ENCODE results near the gene BUD13. TPM values are rescaled to one million over a fixed set of nuclear protein-coding genes. Genes with fewer than 3 reads are reported as not detected.
A peak's percentile ranks its signal among the peaks of the same experiment; 100 is the strongest.

The BUD13 gene
- total RNA-seq, 4 donors from 2014 or later, result 10.8 to 17.1 (median 12.5) TPM

DNA sequence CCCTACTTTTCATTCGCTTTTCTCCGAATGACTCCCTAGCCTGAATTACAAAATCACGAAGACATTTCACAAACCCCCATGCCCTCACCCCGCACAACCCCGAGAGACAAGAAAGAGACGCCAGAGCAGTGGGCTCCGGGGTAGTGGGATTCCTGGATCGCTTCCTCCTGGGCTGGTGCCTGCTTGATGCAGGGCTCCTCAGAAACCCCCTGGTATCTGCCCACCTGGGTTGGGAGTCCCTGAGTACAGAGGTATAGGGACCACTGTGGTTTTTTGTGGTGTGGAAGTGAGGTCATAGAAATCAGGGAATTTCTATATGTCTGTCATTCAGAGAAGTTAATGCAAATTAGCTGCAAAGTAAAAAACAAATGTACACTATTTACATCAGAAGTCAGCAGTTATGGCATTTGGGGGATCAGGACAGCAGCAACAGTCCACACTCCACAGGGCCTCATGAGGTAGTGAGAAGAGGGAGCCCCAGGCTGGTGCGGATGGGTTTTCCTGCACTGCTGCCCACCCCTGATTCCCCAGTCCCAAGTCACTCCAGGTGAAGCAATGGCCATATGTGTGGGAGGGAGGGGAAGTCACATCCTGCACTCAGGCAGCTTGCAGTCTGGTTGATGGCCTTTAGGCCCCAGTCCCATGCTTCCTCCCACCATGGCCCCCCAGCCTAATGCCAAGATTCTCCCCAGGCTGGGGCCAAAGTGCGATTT is 39.6 kb downstream of the BUD13 start:
- H3K27ac ChIP-seq (replicated peaks in 1 of 4), result no peak overlapping the region
- no peak for TF ChIP-seq POLR2A (IDR thresholded peaks at IDR 0.05; ENCODE audit: low read depth)
- TF ChIP-seq, protein P1, sequence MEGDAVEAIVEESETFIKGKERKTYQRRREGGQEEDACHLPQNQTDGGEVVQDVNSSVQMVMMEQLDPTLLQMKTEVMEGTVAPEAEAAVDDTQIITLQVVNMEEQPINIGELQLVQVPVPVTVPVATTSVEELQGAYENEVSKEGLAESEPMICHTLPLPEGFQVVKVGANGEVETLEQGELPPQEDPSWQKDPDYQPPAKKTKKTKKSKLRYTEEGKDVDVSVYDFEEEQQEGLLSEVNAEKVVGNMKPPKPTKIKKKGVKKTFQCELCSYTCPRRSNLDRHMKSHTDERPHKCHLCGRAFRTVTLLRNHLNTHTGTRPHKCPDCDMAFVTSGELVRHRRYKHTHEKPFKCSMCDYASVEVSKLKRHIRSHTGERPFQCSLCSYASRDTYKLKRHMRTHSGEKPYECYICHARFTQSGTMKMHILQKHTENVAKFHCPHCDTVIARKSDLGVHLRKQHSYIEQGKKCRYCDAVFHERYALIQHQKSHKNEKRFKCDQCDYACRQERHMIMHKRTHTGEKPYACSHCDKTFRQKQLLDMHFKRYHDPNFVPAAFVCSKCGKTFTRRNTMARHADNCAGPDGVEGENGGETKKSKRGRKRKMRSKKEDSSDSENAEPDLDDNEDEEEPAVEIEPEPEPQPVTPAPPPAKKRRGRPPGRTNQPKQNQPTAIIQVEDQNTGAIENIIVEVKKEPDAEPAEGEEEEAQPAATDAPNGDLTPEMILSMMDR (IDR thresholded peaks at IDR 0.05), result no peak
- TF ChIP-seq EP300 (IDR thresholded peaks at IDR 0.05), result no peak
- no peak for TF ChIP-seq POLR2AphosphoS5 (IDR thresholded peaks at IDR 0.05)
- peaks cover 6 to 16% (median 8%) of the 10 kb centered on the region in 4 donors for H3K4me1 ChIP-seq
- no peak overlapping the region for H3K4me3 ChIP-seq
- no peaks in the 10 kb centered on the region for H3K36me3 ChIP-seq
- WGBS, result 72% methylated on average over 10 of the region's 10 CpGs
- H3K9me3 ChIP-seq, result no peaks in the 10 kb centered on the region
- peaks cover 0 to 29% (median 0%) of the 10 kb centered on the region in 4 donors for H3K27me3 ChIP-seq
- intact Hi-C loops (cut with DNase I), result no loop called here
- no peak for DNase-seq (ENCODE audit: extremely low spot score)

GRCh38 chr11:116732271-116733042 is 40.3 kb downstream of the BUD13 start:
- intact Hi-C loops (cut with DNase I), result no loop called here
- peaks cover 0 to 29% (median 0%) of the 10 kb centered on the region in 4 donors for H3K27me3 ChIP-seq
- TF ChIP-seq, protein P1 (IDR thresholded peaks at IDR 0.05), result peak; percentile 57 to 81 (median 66)
- no peak for TF ChIP-seq POLR2AphosphoS5 (IDR thresholded peaks at IDR 0.05)
- no peak for DNase-seq (ENCODE audit: extremely low spot score)
- 29% methylated on average over 24 of the region's 25 CpGs for WGBS
- no peaks in the 10 kb centered on the region for H3K36me3 ChIP-seq
- no peak overlapping the region for H3K4me3 ChIP-seq
- no peaks in the 10 kb centered on the region for H3K9me3 ChIP-seq
- peaks cover 6 to 16% (median 8%) of the 10 kb centered on the region in 4 donors for H3K4me1 ChIP-seq
- no peak overlapping the region for H3K27ac ChIP-seq (replicated peaks in 1 of 4)

DNA sequence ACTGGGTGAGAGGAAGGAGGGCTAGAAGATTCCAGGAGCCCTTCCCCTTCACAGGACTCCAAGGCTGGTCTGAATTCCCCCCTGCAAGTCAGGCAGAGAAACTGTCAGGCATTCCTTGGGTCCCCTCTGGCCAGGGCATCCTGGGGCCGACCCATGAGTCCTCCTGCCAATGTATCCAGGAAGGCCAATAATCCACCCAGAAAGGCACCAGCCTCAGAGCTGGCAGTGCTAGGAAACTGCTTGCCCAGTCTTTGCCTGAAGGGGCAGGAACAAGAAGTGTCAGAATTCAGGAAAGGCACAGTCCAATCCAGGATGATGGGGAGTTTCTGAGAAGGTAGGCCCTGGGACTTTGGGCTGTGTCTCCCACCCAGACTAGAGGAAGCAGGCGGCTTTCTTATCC is 41.0 kb downstream of the BUD13 start:
- DNase-seq (ENCODE audit: extremely low spot score), result no peak

DNA sequence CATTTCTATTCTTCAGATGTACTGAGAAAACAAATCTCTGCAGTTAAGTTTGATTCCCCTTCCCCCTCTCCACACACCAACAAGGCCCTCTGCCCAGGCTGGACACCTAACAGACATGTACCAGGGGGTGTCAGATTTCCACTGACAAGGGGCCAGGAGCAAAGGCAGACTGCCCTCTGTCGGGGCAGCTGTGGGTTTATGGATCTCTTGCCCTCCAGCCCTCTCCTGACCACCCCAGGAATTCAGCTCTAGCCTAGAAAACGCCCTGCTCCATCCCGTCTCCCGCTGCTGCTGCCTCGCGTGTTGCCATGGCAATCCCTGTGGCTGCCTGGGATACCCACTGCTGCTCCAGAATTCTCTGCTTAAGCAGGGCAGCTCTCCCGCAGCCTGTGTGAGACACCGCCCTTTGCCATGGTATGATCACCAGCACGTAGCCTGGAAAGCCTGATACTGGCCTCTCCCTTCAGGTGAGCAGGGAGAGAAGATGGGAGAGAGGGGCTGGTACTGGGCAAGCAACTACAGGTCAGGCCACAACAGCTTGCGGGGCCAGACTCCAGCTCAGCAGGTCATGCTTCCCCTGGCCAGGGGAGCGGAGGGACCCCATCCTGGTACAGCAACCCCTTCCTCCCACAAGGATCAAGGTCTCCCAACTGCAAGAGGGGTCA is 41.6 kb downstream of the BUD13 start:
- WGBS, result 63% methylated on average over 11 of the region's 11 CpGs
- Histone ChIP-seq H3K36me3 (no peaks in the 10 kb centered on the region), H3K9me3 (no peaks in the 10 kb centered on the region), H3K4me3 (no peak overlapping the region), H3K27me3 (peaks cover 0 to 41% (median 0%) of the 10 kb centered on the region in 4 donors), H3K4me1 (peaks cover 6 to 16% (median 8%) of the 10 kb centered on the region in 4 donors), H3K27ac (replicated peaks in 1 of 4) (no peak overlapping the region)
- DNase-seq (ENCODE audit: extremely low spot score), result no peak
- intact Hi-C loops (cut with DNase I), result no loop called here
- TF ChIP-seq POLR2AphosphoS5 (IDR thresholded peaks at IDR 0.05) (no peak), EP300 (IDR thresholded peaks at IDR 0.05) (no peak), POLR2A (IDR thresholded peaks at IDR 0.05; ENCODE audit: low read depth) (no peak)

More for the DNA sequence above, 41.0 kb downstream of the BUD13 start:
- Histone ChIP-seq H3K36me3 (no peaks in the 10 kb centered on the region), H3K27ac (replicated peaks in 1 of 4) (no peak overlapping the region), H3K9me3 (no peaks in the 10 kb centered on the region), H3K4me3 (no peak overlapping the region), H3K4me1 (peaks cover 6 to 16% (median 8%) of the 10 kb centered on the region in 4 donors), H3K27me3 (peaks cover 0 to 35% (median 0%) of the 10 kb centered on the region in 4 donors)
- intact Hi-C loops (cut with DNase I), result no loop called here
- TF ChIP-seq POLR2AphosphoS5 (IDR thresholded peaks at IDR 0.05), result no peak
- TF ChIP-seq, protein P1 (IDR thresholded peaks at IDR 0.05), result no peak
- TF ChIP-seq POLR2A (IDR thresholded peaks at IDR 0.05; ENCODE audit: low read depth), result no peak
- no peak for TF ChIP-seq EP300 (IDR thresholded peaks at IDR 0.05)
- 88% methylated on average over 2 of the region's 2 CpGs for WGBS

DNA sequence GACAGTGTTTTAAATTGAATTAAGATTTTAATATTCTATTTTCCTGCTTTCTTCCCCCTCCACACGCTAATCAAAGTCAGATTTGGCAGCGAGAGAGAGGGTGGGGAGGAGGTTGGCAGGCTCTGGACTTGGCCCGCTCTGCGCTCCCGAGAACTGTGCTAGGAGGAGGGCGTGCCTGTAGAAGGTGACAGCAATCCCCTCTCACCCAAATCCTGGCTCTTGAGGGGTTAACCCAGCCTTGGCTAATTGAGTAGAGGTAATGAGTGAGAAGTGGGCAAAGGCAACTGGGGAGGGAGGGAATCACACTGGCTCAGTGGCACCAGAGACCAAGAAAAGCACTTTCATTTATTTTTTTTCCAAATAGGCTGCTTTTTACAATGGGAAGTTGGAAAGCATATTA is 42.2 kb downstream of the BUD13 start:
- H3K27me3 ChIP-seq, result peaks cover 0 to 47% (median 0%) of the 10 kb centered on the region in 4 donors
- no peak for TF ChIP-seq EP300 (IDR thresholded peaks at IDR 0.05)
- no peak for TF ChIP-seq POLR2AphosphoS5 (IDR thresholded peaks at IDR 0.05)
- TF ChIP-seq, protein P1 (IDR thresholded peaks at IDR 0.05), result no peak
- no peak for TF ChIP-seq POLR2A (IDR thresholded peaks at IDR 0.05; ENCODE audit: low read depth)
- no peaks in the 10 kb centered on the region for H3K9me3 ChIP-seq
- no peak for DNase-seq (ENCODE audit: extremely low spot score)
- H3K27ac ChIP-seq (replicated peaks in 1 of 4), result no peak overlapping the region
- no peak overlapping the region for H3K4me3 ChIP-seq
- no peaks in the 10 kb centered on the region for H3K36me3 ChIP-seq
- WGBS, result 37% methylated on average over 6 of the region's 6 CpGs
- intact Hi-C loops (cut with DNase I), result no loop called here
- peaks cover 6 to 16% (median 8%) of the 10 kb centered on the region in 4 donors for H3K4me1 ChIP-seq

All from esophagus muscularis mucosa (tissue), 4 donors.